ENCODE data around the gene SUV39H2. TPM values are rescaled to one million over a fixed set of nuclear protein-coding genes. Genes with fewer than 3 reads are reported as not detected.

SUV39H2 gene
- polyA plus RNA-seq, 1 donor (not counting 4 experiments of a cell fraction or from before 2014, with no cell fraction given): 11.8 TPM

- FAIRE-seq: no peak
- peak overlapping the region; percentile 10 for H3K27ac ChIP-seq (ENCODE audit: control insufficient read depth, insufficient read depth, low read length)
- DNase-seq (ENCODE audit: low read depth, low spot score): no peak
- peaks cover 16% of the 10 kb centered on the region for H3K79me2 ChIP-seq (ENCODE audit: control insufficient read depth, insufficient read depth, low read length)
- no peak for TF ChIP-seq EZH2 (IDR thresholded peaks at IDR 0.05; ENCODE audit: low read length)
- TF ChIP-seq, protein P1, sequence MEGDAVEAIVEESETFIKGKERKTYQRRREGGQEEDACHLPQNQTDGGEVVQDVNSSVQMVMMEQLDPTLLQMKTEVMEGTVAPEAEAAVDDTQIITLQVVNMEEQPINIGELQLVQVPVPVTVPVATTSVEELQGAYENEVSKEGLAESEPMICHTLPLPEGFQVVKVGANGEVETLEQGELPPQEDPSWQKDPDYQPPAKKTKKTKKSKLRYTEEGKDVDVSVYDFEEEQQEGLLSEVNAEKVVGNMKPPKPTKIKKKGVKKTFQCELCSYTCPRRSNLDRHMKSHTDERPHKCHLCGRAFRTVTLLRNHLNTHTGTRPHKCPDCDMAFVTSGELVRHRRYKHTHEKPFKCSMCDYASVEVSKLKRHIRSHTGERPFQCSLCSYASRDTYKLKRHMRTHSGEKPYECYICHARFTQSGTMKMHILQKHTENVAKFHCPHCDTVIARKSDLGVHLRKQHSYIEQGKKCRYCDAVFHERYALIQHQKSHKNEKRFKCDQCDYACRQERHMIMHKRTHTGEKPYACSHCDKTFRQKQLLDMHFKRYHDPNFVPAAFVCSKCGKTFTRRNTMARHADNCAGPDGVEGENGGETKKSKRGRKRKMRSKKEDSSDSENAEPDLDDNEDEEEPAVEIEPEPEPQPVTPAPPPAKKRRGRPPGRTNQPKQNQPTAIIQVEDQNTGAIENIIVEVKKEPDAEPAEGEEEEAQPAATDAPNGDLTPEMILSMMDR (optimal IDR thresholded peaks at IDR 0.05 in 1 of 3, IDR thresholded peaks at IDR 0.05 in 1 of 3, conservative IDR thresholded peaks at IDR 0.05 in 1 of 3; ENCODE audit: extremely low read depth in 1 of 3, insufficient read depth in 2 of 3, low read length in 3 of 3): no peak
- H3K9me1 ChIP-seq (ENCODE audit: control insufficient read depth, extremely low read depth, insufficient read depth, low read length): no peaks in the 10 kb centered on the region
- no peaks in the 10 kb centered on the region for H4K20me1 ChIP-seq (ENCODE audit: control insufficient read depth, extremely low read depth, insufficient read depth, low read length)
- H3K9me3 ChIP-seq (ENCODE audit: control insufficient read depth, low read depth, low read length): no peaks in the 10 kb centered on the region
- H3K4me1 ChIP-seq (ENCODE audit: control insufficient read depth, extremely low read depth, insufficient read depth, low read length): no peaks in the 10 kb centered on the region
- H3K4me2 ChIP-seq (ENCODE audit: control insufficient read depth, extremely low read depth, insufficient read depth, low read depth, low read length): no peak overlapping the region
- H3K4me3 ChIP-seq (ENCODE audit: control insufficient read depth in 2 of 3, extremely low read depth in 1 of 3, insufficient read depth in 2 of 3, low read depth in 1 of 3, low read length in 3 of 3): no peak overlapping the region
- H2AFZ ChIP-seq (ENCODE audit: control insufficient read depth, low read length): no peak overlapping the region
- dilution Hi-C loops (cut with MboI; ENCODE audit: extremely low pct_ligation_motif_present, low sequenced_read_pairs): no loop called here
- H3K9ac ChIP-seq (ENCODE audit: control insufficient read depth, extremely low read depth, insufficient read depth, low read length): no peak overlapping the region
- no peaks in the 10 kb centered on the region for H3K27me3 ChIP-seq (ENCODE audit: control insufficient read depth, extremely low read depth, insufficient read depth, low read length)
- peaks cover 5 to 20% of the 10 kb centered on the region in 2 experiments for H3K36me3 ChIP-seq (ENCODE audit: control insufficient read depth in 2 of 2, extremely low read depth in 1 of 2, insufficient read depth in 2 of 2, low read length in 2 of 2)
Observed at GRCh38 chr10:14945108-14945507, 66.4 kb downstream of the SUV39H2 start.

GRCh38 chr10:14947268-14947667 lies 68.6 kb downstream of the SUV39H2 start:
- no peak for TF ChIP-seq EZH2 (IDR thresholded peaks at IDR 0.05; ENCODE audit: low read length)
- TF ChIP-seq, protein P1 (optimal IDR thresholded peaks at IDR 0.05 in 1 of 3, IDR thresholded peaks at IDR 0.05 in 1 of 3, conservative IDR thresholded peaks at IDR 0.05 in 1 of 3; ENCODE audit: extremely low read depth in 1 of 3, insufficient read depth in 2 of 3, low read length in 3 of 3): no peak
- Histone ChIP-seq H3K27ac (ENCODE audit: control insufficient read depth, insufficient read depth, low read length) (no peak overlapping the region), H3K79me2 (ENCODE audit: control insufficient read depth, insufficient read depth, low read length) (peaks cover 36% of the 10 kb centered on the region), H3K36me3 (ENCODE audit: control insufficient read depth in 2 of 2, extremely low read depth in 1 of 2, insufficient read depth in 2 of 2, low read length in 2 of 2) (peaks cover 5 to 20% of the 10 kb centered on the region in 2 experiments), H3K4me1 (ENCODE audit: control insufficient read depth, extremely low read depth, insufficient read depth, low read length) (no peaks in the 10 kb centered on the region), H3K9me1 (ENCODE audit: control insufficient read depth, extremely low read depth, insufficient read depth, low read length) (no peaks in the 10 kb centered on the region), H3K27me3 (ENCODE audit: control insufficient read depth, extremely low read depth, insufficient read depth, low read length) (no peaks in the 10 kb centered on the region), H3K4me3 (ENCODE audit: control insufficient read depth in 2 of 3, extremely low read depth in 1 of 3, insufficient read depth in 2 of 3, low read depth in 1 of 3, low read length in 3 of 3) (no peak overlapping the region), H2AFZ (ENCODE audit: control insufficient read depth, low read length) (no peak overlapping the region), H3K9me3 (ENCODE audit: control insufficient read depth, low read depth, low read length) (no peaks in the 10 kb centered on the region), H4K20me1 (ENCODE audit: control insufficient read depth, extremely low read depth, insufficient read depth, low read length) (no peaks in the 10 kb centered on the region), H3K4me2 (ENCODE audit: control insufficient read depth, extremely low read depth, insufficient read depth, low read depth, low read length) (no peak overlapping the region), H3K9ac (ENCODE audit: control insufficient read depth, extremely low read depth, insufficient read depth, low read length) (no peak overlapping the region)
- DNase-seq (ENCODE audit: low read depth, low spot score) (no peak), FAIRE-seq (no peak)
- dilution Hi-C loops (cut with MboI; ENCODE audit: extremely low pct_ligation_motif_present, low sequenced_read_pairs): no loop called here
